Stimulated activated CD4-positive, alpha-beta T cell treated with anti-CD3 and anti-CD28 coated beads, TNF-alpha, amount 100 ng/mL, for 24 hours (primary cell): ENCODE measurements around the gene LRRN3.
"Not testable (repeated sequence)": the region's sequence is repeated elsewhere in the genome, so short reads cannot be mapped to it uniquely, and the experiment has no call there.

Experiments used
- DNase-seq, 3 experiments: peaks; one replicate each; pipeline ENCODE4 v3.0.0-alpha.2; 2020; ENCODE audit warnings: low read depth in 3 of 3

The LRRN3 gene

DNA sequence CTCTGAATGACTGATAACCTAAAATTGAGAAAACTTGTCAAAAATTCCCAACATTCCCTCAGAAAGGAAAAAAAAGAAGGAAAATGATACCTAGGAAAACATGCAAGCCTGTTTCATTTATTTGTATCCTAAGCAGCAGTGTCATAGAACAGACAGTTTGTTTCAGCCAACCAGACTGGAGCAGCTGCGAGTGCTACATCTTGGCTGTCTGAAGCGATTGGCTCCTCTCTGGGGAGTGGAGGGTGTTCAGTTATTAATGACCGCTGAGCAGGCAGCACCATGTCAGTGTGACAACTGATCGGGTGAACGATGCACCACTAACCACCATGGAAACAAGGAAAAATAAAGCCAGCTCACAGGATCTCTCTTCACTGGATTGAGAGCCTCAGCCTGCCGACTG is at the start of gene LRRN3:
Gene LRRN3 (plus strand): TSS at position 282 of the 400 bp plus-strand sequence. CDS start 31,646 bp downstream, outside the sequence.
- peak in 2 of 3 experiments; percentile 25 to 35 for DNase-seq

DNA sequence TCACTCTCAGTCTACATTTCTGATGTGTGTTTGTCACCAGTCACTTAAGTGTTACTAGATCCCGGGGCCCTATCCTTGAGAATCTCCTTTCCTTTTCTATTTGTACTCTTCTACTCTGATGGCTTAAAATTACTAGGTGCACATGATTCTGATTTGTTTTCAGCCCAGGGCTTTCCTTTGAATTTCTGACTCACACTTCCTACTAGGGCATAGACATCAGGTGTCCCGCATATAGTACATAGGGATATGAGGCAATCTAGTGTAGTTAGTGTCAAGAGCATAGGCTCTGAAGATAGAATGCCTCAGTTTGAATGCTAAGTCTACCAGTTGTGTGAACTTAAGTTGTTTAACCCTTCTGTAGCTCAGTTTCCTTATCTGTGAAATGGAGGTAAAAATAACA is 49.4 kb upstream of the LRRN3 start:
- DNase-seq: no peak

DNA sequence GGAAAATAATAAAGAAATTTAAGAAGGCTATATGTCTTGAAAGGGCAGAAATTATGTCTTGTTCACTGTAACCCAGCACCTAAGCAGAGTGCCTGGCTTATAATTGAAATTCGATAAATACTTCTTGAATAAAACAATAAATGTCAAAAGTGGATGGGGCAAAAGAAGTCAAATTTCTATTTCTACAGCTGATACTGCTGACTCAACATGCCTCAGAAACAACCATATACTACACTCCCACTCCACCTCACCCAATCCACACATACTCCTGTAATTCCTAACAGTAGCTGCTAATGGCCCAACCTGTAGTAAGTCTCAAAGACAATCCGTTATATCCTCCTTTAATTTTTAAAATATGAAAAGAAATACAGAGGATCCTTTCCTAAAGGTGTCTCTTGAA is 48.1 kb upstream of the LRRN3 start:
- DNase-seq: no peak

DNA sequence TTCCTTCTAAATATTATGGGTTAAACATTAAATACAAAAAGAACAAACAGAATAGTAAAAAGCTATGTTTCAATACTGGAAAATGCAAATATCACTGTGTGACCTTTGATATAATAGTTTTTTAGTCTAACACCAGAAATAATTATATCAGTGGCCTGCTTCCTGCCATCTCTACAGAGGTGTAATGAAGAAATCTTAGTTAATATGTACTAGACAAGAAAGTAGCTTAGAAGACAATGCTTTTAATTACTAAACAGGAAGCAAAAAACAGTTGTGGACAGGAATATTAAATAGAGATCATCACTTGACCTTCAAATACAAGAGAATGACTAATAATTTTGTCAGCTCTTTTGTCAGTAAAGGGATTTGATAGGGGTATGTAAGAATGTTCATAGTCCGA is 47.4 kb upstream of the LRRN3 start:
- DNase-seq: no peak

- DNase-seq: no peak
Measured at GRCh38 chr7:111045449-111045848, 45.5 kb upstream of the LRRN3 start.

DNA sequence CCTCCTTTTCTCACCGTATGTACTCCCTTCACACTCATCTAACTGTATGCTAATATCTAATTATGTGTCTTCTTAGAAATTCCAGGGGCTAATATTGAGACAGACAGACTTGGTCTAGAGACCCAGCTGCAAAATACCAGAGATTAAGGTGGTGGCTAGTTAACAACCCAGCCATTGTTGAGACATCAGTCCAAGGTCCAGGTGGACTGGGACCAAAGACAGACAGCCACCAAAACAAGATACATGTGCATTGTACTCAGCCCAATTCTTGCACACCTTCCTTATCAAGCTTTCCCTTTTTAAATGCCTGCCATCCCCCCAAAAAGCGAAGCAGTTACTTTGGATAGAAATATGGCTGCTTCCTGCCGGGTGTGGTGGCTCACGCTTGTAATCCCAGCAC is 43.3 kb upstream of the LRRN3 start:
- DNase-seq: no peak

- DNase-seq: no peak
Measured at GRCh38 chr7:111049971-111050680, 40.8 kb upstream of the LRRN3 start.

- no peak for DNase-seq
Measured at GRCh38 chr7:111050875-111051416, 40.0 kb upstream of the LRRN3 start.

- no peak for DNase-seq
Measured at GRCh38 chr7:111051832-111052231, 39.1 kb upstream of the LRRN3 start.

GRCh38 chr7:111053035-111053434 is 37.9 kb upstream of the LRRN3 start:
- no peak for DNase-seq

DNA sequence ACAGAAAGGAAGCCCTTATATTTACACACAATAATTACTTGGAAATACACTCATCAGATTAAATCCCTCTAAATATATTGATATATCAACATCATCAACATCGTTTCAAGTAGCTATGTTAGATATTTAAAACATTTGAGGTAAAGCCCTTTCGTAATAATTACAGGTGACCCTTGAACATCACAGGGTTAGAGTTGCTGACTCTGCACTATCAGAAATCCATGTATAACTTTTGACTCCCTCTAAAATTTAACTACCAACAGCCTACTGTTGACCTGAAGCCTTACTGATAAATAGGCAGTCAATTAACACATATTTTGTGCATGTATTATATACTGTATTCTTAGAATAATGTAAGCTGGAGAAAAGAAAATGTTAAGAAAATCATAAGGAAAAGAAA is 34.6 kb upstream of the LRRN3 start:
- no peak for DNase-seq

- DNase-seq: no peak
Measured at GRCh38 chr7:111057066-111057465, 33.9 kb upstream of the LRRN3 start.

DNA sequence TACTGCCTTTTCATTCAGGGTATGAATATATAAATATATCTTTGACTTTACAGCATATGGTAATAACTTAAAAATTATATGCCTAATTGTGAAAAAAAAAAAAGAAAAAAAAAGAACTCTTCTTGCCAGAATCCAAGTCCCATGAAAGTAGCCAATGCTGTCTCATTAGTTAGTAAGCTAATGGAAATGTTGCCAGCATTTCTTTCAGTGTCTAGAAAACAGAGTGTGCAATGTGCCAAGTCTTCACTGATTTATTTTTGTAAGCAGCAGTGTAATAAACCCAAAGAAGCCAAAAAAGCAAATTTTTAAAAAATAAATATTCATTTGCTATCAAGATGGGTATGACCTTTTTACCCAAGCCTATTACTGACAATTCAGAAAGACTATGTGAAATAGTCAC is 31.1 kb upstream of the LRRN3 start:
- DNase-seq: no peak

- DNase-seq: no peak
Measured at GRCh38 chr7:111063166-111063565, 27.8 kb upstream of the LRRN3 start.

DNA sequence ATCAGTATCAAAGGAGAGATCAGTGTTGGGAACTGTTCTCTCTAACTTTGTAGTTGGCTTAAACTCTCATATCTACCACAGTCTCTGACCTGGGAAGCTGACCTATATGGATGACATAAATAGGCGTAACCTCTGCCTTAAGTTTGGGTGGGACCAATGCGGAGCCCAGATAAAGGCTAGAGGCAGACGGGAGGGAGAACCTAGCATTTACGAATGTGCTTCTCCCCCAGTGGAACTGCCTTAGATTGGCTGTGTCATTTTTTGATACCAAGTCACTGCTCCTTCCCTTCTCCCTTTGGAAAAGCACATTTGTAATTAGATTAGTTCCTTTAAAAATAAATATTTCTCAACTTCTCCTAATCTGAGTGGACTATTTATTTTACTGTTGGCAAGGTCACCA is 23.7 kb upstream of the LRRN3 start:
- DNase-seq: no peak

DNA sequence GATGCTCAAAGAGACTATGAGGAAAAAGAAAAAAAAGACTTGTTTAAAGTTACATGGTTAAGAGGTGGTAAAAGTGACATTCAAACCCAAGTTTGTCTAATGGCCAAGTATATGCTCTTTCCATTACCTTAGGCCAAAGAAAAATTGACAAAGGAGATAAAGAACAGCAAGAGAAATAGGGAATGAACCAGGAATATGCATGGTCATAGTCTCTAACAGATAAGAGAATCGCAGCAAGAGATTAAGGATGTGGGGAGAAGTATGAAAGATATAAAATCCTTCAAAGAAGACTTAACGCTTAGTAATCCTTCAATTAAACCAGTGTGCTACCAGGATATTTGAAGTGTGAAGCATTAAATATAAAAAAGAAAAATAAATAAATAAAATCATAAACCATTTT is 23.2 kb upstream of the LRRN3 start:
- no peak for DNase-seq

GRCh38 chr7:111068618-111069017 is 22.3 kb upstream of the LRRN3 start:
- DNase-seq: no peak

- DNase-seq: no peak
Measured at GRCh38 chr7:111071556-111071955, 19.4 kb upstream of the LRRN3 start.

GRCh38 chr7:111072658-111073057 is 18.3 kb upstream of the LRRN3 start:
- DNase-seq: not testable (repeated sequence)

DNA sequence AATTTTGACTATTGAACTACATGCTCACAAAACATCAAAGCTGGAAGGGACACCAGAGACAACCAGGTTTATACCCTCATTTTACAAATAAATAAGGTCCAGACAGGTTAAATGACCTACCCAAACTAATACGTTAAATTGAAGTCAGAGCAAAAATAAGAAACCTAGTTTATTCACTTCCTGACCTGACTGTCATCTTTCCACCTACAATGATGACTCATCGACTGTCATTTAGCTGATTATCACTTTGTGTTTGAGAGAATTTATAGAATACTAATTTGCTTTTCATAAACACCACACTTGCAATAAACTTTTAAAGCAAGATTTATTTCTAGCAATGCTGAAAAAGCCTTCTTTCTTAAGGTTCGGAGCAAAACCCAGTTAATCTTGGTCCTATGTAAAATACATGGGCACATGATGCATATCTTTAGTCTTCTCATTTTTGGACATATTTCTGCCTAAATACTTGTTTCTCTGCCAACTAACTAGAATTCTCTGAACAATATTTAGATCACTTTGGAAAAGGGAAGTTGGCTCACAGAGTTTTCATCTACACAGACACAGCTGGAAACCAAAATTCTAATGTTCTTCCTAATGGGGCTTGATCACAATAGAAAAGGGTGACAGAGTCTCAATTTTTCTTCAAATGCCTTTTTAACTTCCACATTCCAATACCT is 16.7 kb upstream of the LRRN3 start:
- DNase-seq: no peak

DNA sequence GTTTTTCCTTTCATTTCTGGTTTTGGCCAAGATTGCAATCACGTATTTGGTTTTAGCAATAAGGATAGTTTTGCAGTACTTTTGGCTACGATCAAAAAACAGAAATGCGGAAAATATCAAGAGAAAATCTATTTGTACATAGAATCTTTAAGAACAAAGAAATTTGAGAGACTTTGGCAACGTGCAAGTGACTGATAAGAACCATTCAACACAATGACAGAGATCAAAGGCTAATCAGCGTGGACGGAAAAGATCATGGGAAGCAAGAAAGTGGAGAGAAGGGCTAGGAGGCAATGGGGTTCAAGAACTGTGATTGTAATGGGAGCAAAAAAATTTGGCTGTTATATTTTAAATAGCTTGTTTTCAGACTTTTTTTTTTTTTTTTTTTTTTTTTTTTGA is 16.2 kb upstream of the LRRN3 start:
- no peak for DNase-seq

DNA sequence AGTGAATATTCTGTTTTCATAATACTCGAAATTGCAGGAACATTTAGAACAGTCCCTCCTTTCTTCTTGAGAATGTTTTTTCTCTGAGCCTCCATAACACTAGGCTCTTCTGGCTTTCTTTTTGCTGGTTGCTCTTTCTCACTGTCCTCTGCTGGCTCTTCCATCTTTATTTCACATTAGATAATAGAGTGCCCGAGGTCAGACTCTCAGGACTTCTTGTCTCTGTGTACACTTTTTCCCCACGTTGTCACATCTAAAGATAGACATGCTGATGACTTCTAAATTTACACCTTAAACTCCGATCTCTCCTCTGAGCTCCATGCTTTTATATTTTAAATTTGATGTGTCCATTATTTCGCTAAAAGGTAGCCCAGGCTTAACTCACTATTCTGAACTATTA is 15.4 kb upstream of the LRRN3 start:
- no peak for DNase-seq

DNA sequence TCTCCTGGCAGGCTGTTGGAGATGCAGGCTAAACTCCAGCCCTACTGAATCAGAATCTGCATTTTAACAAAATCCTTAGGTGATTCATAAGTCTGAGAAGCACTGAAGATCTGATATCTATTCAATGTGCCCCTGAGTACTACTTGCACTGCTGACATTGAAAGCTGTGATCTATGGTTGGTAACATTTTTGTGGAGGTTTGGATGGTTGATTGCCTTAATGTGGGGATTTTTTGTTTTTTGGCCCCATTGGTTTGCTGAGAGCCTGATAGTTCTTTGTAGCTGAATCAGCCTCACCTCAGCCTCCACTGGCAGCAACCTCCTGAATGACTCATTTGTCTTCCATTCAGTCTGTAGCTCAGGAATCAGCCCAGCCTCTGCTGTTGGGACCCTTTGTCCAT is 14.7 kb upstream of the LRRN3 start:
- peak in 1 of 3 experiments; percentile 41 for DNase-seq
